HG03432 (cell line): Measurements from ENCODE around the gene GABRG3.

ENCODE experiments used
- ATAC-seq: cut with Tn5 transposase; IDR thresholded peaks from one replicate; pipeline ENCODE4 v1.9.1; 2021; ENCODE audit warnings: mild to moderate bottlenecking, moderate library complexity; ENCODE audit not compliant: unreplicated experiment

Gene GABRG3

DNA sequence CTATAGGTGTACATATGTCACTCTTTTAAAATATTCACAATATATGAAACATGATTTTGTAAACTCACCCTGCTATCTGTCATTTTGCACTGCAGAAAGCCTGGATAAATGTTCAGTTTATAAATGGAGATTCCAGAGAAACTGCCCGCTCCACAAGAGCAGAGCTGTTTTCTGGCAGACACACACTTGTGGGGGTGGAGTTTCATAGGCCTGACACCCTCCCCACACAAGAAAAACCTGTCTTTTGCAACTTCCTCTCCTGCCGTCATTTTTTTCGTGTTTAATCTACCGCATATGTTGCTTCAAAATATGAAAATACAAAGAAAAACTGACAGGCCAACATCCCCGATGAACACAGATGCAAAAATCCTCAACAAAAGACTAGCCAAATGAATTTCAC is 479.0 kb downstream of the GABRG3 start:
- no peak for ATAC-seq

DNA sequence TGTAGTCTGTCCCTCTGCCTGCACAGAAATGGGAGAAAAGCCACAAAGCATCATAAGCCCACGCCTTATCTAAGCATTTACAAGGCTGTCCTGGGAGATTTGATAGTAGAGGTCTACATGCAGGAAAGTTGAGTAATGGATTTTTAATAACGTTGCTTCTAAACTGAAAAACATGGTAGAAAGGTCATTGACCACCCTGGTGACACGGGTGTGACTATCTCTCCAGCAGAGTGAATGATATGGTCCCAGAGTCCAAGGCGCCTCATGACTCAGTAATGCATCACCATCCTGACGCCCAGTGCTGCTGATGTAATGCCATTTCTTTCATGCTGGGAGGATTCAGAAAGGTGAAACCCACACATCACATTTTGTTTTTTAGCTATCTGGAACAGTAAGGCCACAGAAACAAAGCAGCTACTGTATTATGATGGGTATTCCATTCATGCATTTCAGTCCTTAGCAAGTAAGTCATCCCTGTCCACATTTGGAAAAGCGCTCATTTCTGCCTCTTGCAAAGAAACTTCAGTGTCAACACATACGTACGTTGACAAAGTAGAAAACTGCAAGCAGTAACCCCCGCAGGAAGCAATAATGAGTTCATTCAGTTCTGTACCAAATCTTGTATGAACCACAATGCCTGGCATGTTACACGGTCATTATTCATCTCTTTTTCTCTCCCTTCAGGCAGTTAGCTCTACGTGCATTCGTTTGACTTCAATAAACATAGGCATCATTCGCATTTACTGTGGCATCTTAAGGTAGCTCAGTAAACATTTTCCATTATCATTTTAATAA is 483.5 kb downstream of the GABRG3 start:
- no peak for ATAC-seq

DNA sequence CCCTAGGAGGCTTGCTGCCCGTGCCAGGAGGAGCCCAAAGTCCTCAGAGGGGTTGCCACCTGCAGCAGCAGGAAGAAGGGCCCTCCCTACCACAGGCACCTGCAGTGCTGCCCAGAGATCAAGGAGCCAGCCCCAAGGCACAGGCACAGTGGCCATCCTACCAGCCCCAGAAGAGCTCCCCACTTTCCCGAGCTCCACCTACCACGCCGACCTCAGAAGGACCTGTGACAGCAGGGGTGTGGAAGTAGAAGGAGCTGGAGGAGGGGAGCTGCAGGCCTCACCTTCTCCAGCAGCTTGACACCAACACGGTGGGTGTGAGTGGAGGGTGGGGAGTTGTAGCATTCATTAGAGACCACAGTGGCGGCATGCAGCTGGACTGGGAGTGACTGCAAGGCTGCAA is 485.8 kb downstream of the GABRG3 start:
- ATAC-seq, result no peak

GRCh38 chr15:27457766-27458165 is 486.8 kb downstream of the GABRG3 start:
- ATAC-seq, result no peak

- ATAC-seq, result no peak
Observed at GRCh38 chr15:27458345-27459084, 487.5 kb downstream of the GABRG3 start.

- ATAC-seq, result no peak
Observed at GRCh38 chr15:27459836-27460235, 488.9 kb downstream of the GABRG3 start.

GRCh38 chr15:27461181-27461580 is 490.2 kb downstream of the GABRG3 start:
- no peak for ATAC-seq

GRCh38 chr15:27463525-27464088 is 492.6 kb downstream of the GABRG3 start:
- no peak for ATAC-seq

DNA sequence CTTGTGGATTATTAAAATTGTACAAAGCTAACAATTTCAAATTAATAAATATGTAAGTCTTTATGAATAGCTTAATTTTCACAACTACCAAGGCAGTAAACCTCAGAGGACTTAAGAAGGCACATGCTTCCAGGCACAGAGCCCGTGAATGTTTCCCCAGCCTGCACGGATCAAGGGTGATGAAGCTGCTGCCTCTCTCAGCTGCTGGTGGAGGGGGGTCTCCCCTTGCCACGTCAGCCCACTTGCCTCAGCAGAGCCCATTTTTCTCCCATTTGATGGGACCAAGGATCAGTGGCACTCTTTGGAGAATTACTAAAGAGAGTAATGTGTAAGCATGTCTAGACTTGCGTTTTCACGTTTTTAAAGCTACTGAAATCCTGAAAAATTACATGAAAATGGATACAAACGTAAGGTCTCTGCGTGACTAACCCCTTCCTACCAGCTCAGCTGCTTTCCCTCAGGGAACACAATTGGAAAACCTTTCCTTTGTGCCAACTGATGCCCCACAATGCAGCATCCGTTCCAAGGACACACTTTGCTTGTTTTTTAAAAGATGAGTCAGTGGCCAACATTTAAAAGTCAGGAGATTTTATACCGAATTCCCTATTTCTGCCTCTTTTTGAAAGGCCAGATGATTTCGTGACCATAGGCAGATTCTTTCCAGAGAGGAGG is 494.1 kb downstream of the GABRG3 start:
- ATAC-seq, result no peak

DNA sequence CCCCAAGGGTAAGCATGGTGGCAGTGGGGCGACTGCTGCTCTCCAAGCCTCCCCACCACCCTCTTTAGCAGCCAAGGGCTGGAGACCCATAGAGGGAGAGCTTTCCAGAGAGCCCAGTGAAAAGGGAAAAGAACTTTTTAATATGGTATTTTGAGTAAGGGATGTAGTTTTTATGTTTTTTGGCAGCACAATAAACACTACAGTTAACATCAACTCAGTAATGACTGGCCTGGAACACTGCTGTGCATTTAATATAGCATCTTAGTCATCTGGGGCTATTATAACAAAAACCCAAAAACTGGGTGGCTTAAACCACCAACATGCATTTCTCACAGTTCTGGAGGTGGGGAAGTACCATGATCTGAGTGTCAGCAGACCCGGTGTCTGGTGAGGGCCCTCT is 495.8 kb downstream of the GABRG3 start:
- no peak for ATAC-seq

DNA sequence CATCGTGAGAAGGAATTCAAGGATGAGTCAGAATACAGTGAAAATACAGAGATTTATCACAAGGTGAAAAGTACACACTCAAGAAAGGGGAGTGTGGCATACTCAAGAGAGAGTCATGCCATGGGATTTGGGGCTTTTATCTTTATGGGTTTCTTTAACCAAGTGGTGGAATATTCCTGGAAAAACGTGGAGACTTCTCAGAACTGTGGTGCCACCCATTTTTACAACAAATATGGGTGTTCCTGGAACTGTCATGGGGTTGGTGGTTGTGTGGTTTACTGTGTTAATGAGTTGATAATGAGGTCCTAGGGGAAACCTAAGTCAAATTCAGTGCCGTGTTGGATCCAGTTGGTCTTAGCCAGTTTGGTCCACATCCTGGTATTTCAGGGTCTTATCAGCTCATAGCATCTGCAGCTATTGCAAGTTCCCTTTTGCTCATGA is 497.2 kb downstream of the GABRG3 start:
- ATAC-seq, result no peak

DNA sequence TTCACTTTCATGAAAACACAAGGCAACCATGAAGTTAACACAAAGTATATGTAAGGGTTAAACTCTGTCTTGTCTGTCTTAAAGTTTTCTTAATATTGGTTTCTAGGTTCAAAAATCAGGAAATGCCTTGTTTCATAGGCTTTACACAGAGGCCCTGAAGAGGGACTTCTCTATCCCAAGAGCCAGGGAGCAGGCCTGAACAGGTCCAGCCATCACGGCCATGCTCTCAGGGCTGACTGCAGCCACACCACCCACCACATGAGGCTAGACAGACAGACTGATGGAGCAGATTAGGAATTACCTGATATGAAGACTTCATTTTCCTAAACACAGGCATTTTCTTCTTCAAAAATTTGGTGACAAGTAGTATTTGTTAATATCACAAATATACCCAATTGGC is 502.9 kb downstream of the GABRG3 start:
- ATAC-seq, result no peak

GRCh38 chr15:27475395-27475794 is 504.4 kb downstream of the GABRG3 start:
- no peak for ATAC-seq

GRCh38 chr15:27479296-27480140 is 508.5 kb downstream of the GABRG3 start:
- ATAC-seq, result no peak

GRCh38 chr15:27480141-27480530 is 509.2 kb downstream of the GABRG3 start:
- ATAC-seq, result no peak

DNA sequence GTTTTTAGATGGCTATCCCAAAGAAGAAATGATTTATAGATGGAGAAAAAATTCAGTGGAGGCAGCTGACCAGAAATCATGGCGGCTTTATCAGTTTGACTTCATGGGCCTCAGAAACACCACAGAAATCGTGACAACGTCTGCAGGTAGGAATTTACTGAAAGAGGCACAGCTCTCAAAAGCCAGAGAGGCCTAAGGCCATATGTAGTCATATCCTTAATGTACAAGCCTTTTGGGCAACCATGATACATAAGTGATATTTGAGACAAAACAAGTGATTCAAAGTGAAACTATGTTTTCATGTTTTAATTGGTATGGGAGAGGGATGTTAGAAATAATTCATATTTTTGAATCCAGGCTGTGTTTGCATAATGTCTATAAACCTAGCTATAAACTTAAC is 509.7 kb downstream of the GABRG3 start:
- ATAC-seq, result no peak

GRCh38 chr15:27481768-27482167 is 510.8 kb downstream of the GABRG3 start:
- no peak for ATAC-seq

DNA sequence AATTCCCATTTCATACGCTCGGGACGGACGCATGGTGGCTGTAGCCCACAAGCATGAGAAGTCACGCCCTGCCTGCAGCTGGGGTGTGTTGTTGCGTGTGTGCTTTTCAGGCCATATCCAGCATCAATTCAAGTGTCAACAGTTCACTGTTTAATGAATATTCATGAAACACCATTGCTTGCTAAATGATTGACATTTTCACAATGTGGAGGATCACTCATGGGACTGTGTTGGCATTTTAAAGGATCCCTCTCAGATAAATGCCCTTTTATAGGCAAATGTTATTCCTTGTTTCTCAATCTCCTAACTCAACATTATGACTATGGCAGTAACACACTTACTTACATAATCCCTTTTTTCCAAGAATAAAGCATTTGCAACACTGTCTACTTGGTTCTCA is 511.3 kb downstream of the GABRG3 start:
- no peak for ATAC-seq

- no peak for ATAC-seq
Observed at GRCh38 chr15:27483124-27483523, 512.1 kb downstream of the GABRG3 start.

- ATAC-seq, result no peak
Observed at GRCh38 chr15:27485265-27485664, 514.3 kb downstream of the GABRG3 start.

GRCh38 chr15:27486051-27486450 is 515.1 kb downstream of the GABRG3 start:
- ATAC-seq, result no peak
